Measurements from ENCODE around the gene SPRYD4.
"Not testable (repeated sequence)": the region's sequence is repeated elsewhere in the genome, so short reads cannot be mapped to it uniquely, and the experiment has no call there.

Gene SPRYD4

DNA sequence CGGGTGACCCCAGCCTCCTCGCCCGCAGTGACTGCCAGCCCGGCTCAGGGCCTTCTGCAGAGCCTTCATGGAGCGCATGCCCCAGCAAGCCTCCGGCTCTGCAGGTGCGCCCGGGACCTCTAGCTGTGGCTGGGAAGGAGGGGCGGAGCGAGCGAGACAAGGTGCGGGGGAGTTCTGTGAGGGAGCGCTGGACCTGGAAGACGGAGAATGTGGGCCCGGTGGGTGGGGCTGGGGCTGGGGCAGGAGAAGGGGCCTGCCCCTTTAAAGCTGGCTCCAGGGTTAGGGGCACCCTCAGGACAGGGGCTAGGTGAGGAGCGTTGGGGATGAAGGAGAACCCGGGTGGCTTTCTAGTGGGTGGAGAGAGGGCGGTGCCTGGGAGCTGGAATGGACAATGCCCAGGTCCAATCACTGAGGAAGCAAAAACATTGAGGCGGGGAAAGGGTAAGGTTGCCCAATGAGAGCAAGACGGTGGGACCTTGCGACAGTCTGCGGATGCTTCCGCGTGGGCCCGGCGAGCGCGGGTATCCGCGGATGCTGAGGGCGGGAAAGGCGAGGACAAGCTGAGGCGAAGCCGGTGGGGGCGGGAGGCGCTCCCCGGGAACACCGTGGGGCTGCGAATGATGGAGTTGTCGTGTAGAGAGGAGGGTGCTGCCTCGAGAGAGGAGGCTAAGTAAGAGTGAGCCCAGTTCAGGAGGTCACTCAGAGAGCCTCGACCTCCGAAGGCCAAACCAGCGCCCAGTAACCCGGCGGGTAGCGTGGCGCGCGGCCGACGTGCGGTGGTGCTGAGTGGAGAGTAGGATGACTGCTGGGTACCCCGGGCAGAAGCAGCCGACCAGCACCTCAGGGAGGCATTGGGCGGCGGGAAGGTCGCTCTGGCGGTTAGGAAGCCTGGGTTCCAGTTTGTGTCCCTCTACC lies 19.9 kb downstream of the SPRYD4 start, which contains the start of gene GLS2:
TSS of gene GLS2 (minus strand) at position 121 of the 915 bp plus-strand sequence. CDS start at position 78, 43 bp downstream.
- Histone ChIP-seq H3K36me3 (no peaks in the 10 kb centered on the region), H3K4me1 (ENCODE audit: control insufficient read depth in 1 of 2, insufficient read depth in 1 of 2, low read depth in 1 of 2, low read length in 1 of 2) (peaks cover 7 to 18% of the 10 kb centered on the region in 2 experiments), H3K4me3 (ENCODE audit: low read depth in 1 of 2, low read length in 1 of 2) (peak within 1 kb of the TSS; percentile 32 to 60), H3K27me3 (peaks cover 74% of the 10 kb centered on the region), H3K27ac (no peak within 1 kb of the TSS), H3K9me3 (no peaks in the 10 kb centered on the region)
- TF ChIP-seq, protein P1, sequence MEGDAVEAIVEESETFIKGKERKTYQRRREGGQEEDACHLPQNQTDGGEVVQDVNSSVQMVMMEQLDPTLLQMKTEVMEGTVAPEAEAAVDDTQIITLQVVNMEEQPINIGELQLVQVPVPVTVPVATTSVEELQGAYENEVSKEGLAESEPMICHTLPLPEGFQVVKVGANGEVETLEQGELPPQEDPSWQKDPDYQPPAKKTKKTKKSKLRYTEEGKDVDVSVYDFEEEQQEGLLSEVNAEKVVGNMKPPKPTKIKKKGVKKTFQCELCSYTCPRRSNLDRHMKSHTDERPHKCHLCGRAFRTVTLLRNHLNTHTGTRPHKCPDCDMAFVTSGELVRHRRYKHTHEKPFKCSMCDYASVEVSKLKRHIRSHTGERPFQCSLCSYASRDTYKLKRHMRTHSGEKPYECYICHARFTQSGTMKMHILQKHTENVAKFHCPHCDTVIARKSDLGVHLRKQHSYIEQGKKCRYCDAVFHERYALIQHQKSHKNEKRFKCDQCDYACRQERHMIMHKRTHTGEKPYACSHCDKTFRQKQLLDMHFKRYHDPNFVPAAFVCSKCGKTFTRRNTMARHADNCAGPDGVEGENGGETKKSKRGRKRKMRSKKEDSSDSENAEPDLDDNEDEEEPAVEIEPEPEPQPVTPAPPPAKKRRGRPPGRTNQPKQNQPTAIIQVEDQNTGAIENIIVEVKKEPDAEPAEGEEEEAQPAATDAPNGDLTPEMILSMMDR (IDR thresholded peaks at IDR 0.05), result no peak

GRCh38 chr12:56490360-56490759 lies 22.0 kb downstream of the SPRYD4 start:
- H3K4me3 ChIP-seq (ENCODE audit: low read depth in 1 of 2, low read length in 1 of 2), result no peak overlapping the region
- H3K9me3 ChIP-seq, result no peaks in the 10 kb centered on the region
- H3K27ac ChIP-seq, result no peak overlapping the region
- TF ChIP-seq, protein P1 (IDR thresholded peaks at IDR 0.05), result no peak
- H3K4me1 ChIP-seq (ENCODE audit: control insufficient read depth in 1 of 2, insufficient read depth in 1 of 2, low read depth in 1 of 2, low read length in 1 of 2), result peaks cover 7 to 18% of the 10 kb centered on the region in 2 experiments
- no peaks in the 10 kb centered on the region for H3K36me3 ChIP-seq
- H3K27me3 ChIP-seq, result peaks cover 74% of the 10 kb centered on the region

GRCh38 chr12:56493409-56494105 lies 25.2 kb downstream of the SPRYD4 start:
- H3K4me1 ChIP-seq (ENCODE audit: control insufficient read depth in 1 of 2, insufficient read depth in 1 of 2, low read depth in 1 of 2, low read length in 1 of 2); H3K27ac ChIP-seq; H3K4me3 ChIP-seq (ENCODE audit: low read depth in 1 of 2, low read length in 1 of 2); H3K9me3 ChIP-seq; H3K36me3 ChIP-seq: not testable (repeated sequence)
- H3K27me3 ChIP-seq, result peaks cover 45% of the 10 kb centered on the region

- H3K4me1 ChIP-seq (ENCODE audit: control insufficient read depth in 1 of 2, insufficient read depth in 1 of 2, low read depth in 1 of 2, low read length in 1 of 2); H3K36me3 ChIP-seq; H3K4me3 ChIP-seq (ENCODE audit: low read depth in 1 of 2, low read length in 1 of 2); H3K27ac ChIP-seq; H3K9me3 ChIP-seq: not testable (repeated sequence)
- peaks cover 42% of the 10 kb centered on the region for H3K27me3 ChIP-seq
These were observed 25.7 kb downstream of the SPRYD4 start for GRCh38 chr12:56494106-56494415.

GRCh38 chr12:56494481-56494880 lies 26.1 kb downstream of the SPRYD4 start:
- H3K36me3 ChIP-seq, result not testable (repeated sequence)

GRCh38 chr12:56496704-56497103 lies 28.3 kb downstream of the SPRYD4 start:
- H3K27me3 ChIP-seq, result peaks cover 16% of the 10 kb centered on the region
- not testable (repeated sequence) for H3K4me3 ChIP-seq (ENCODE audit: low read depth in 1 of 2, low read length in 1 of 2); H3K9me3 ChIP-seq; H3K36me3 ChIP-seq; H3K4me1 ChIP-seq (ENCODE audit: control insufficient read depth in 1 of 2, insufficient read depth in 1 of 2, low read depth in 1 of 2, low read length in 1 of 2); H3K27ac ChIP-seq
- TF ChIP-seq, protein P1 (IDR thresholded peaks at IDR 0.05), result peak; percentile 26

More at GRCh38 chr12:56494481-56494880, 26.1 kb downstream of the SPRYD4 start:
- not testable (repeated sequence) for H3K4me3 ChIP-seq (ENCODE audit: low read depth in 1 of 2, low read length in 1 of 2); H3K9me3 ChIP-seq; H3K4me1 ChIP-seq (ENCODE audit: control insufficient read depth in 1 of 2, insufficient read depth in 1 of 2, low read depth in 1 of 2, low read length in 1 of 2); H3K27ac ChIP-seq
- peaks cover 38% of the 10 kb centered on the region for H3K27me3 ChIP-seq

DNA sequence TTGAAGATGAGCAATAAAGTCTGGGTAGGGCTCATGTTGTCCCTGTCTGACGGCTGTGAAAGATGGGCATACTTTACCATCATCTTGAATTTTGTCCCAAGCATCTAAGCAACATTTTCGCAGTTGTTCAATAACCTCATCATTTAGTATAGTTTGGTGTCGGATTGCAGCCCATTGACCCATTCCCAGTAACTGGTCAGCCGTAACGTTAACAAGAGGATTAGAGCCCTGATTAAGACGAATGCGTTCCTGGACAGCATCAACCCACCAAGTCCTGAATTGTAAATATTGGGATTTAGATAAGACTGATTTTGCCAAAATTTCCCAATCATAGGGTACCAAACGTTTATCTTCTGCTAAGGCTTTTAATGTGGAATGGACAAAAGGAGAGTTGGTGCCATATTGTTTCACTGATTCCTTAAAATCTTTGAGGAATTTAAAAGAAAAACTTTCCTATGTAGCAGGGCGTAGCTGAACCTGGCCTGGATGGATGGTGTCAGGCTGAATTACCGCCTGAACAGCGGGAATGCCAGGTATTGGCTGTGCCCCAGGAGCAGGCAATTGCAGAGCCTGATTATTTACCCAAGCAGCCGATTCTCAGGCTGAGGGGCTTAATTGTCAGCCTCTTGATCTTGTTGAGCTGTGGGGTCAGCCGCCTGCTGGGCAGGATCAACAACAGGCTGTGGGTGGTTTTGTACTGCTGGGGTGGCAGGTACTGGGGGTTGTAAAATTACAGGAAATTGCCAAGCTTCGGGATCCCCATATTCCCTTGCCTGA lies 29.9 kb downstream of the SPRYD4 start:
- not testable (repeated sequence) for H3K4me3 ChIP-seq (ENCODE audit: low read depth in 1 of 2, low read length in 1 of 2); H3K27me3 ChIP-seq; H3K36me3 ChIP-seq; H3K4me1 ChIP-seq (ENCODE audit: control insufficient read depth in 1 of 2, insufficient read depth in 1 of 2, low read depth in 1 of 2, low read length in 1 of 2); H3K27ac ChIP-seq; H3K9me3 ChIP-seq

DNA sequence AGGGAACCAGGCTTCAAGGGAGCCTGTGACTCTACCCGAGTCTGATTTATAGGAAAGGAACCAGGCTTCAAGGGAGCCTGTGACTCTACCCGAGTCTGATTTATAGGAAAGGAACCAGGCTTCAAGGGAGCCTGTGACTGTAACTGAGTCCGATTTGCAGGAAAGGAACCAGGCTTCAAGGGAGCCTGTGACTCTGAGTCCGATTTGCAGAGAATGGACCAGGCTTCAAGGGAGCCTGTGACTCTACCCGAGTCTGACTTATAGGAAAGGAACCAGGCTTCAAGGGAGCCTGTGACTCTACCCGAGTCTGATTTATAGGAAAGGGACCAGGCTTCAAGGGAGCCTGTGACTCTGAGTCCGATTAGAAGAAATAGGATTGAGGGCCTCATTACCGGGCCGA lies 31.1 kb downstream of the SPRYD4 start:
- H3K27me3 ChIP-seq; H3K4me1 ChIP-seq (ENCODE audit: control insufficient read depth in 1 of 2, insufficient read depth in 1 of 2, low read depth in 1 of 2, low read length in 1 of 2); H3K4me3 ChIP-seq (ENCODE audit: low read depth in 1 of 2, low read length in 1 of 2); H3K27ac ChIP-seq; H3K9me3 ChIP-seq; H3K36me3 ChIP-seq: not testable (repeated sequence)

DNA sequence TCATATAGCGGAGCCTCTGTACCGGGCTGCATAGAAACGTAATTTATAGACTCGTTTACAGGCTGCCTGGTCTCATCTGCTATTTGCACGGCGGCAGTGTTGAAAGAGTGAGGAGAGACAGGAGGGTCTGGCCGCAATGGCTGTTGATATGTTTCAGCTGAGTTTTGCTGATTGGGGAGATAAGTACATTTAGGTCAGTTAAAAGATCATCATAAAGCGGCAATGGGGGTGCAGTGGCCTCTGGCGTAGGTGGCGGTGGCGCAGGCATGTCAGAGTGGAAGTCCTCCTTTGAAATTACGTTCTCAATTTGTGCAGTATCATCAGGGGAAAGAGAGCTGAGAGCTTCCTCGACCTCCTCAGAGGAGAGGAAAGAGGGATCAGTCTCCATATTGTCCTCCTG lies 31.5 kb downstream of the SPRYD4 start:
- H3K4me3 ChIP-seq (ENCODE audit: low read depth in 1 of 2, low read length in 1 of 2); H3K27me3 ChIP-seq; H3K9me3 ChIP-seq; H3K36me3 ChIP-seq; H3K4me1 ChIP-seq (ENCODE audit: control insufficient read depth in 1 of 2, insufficient read depth in 1 of 2, low read depth in 1 of 2, low read length in 1 of 2); H3K27ac ChIP-seq: not testable (repeated sequence)

All from neutrophil (primary cell).